Measurements from ENCODE around the gene SMIM23.
A peak's percentile ranks its signal among the peaks of the same experiment; 100 is the strongest.

SMIM23 gene

GRCh38 chr5:171816666-171817065 lies 31.0 kb downstream of the SMIM23 start:
- DNase-seq (ENCODE audit: low spot score): no peak

DNA sequence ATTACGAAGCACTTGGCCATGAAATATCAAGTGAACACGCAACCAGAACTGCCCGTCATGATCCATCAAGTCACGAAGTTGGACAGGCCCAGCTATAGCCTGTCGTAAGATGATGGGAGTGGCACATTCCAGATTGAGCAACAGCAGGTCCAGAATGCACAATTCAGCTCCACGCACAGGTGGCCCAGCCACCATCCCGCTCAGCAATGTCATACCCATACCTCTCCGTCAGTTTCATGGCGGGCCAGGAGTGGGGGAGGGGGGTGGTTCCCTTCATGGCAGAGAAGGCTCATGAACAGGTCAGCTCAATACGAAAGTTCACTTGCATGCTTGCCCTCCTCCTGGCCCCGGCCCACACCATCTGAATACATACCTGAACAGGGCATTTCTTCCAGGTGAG lies 34.9 kb downstream of the SMIM23 start:
- DNase-seq (ENCODE audit: low spot score): no peak

- no peak for DNase-seq (ENCODE audit: low spot score)
Measured at GRCh38 chr5:171821286-171821685, 35.7 kb downstream of the SMIM23 start.

DNA sequence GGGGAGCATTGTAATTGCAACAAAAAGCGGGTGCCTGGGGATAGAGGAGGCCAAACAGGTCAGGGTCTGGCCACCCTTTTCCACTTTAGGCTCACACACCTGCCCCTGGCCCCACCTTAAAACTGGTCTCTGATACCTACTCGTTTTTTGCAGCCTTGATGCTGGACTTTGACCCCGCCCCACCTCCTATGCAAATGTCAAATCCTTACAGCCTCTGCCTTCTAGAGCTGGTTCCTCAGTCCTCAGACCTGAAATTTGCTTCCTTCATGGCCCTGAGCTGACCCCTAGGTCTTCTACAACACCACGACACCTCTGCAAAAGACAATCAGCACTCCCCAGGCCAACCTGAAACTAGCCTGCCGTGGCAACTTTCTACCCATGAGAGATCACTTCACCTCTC lies 37.7 kb downstream of the SMIM23 start:
- DNase-seq (ENCODE audit: low spot score): no peak

GRCh38 chr5:171825051-171825450 lies 39.4 kb downstream of the SMIM23 start:
- no peak for DNase-seq (ENCODE audit: low spot score)

DNA sequence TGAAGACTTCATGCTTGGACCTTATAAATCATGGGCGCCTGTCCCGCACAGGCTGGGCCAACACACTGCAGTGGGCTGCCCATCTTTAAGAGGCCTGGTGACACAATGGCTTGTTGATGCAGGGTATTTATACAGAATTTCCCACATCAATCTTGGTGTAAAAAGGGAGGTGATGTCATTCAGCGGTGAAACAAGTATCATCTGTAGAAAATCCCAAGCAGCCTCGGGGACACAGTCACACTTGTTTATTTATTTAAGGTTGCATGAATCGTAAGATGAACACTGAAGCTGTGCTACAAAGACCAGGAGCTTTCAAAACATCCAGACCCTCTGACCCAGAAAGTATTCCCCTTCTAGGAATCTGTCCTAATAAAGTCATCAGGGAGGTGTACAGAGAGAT lies 40.5 kb downstream of the SMIM23 start:
- DNase-seq (ENCODE audit: low spot score): no peak

DNA sequence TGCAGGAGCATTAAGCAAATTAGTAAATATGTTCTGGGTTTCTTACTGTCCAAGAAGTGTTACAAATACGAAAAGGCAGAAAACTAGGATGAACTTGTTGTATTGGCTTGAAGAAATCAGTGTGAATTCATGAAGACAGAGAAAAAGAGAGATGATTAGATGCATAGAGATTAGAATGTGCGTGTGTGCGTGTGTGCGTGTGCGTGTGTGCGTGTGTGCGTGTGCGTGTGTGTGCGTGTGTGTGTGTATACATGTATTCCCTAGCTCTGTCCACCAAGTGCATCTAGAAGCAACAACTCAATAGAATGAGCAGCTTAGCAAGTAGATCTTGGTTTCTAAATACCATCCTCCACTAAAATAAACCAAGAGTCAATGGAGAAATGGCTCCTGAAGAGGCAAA lies 41.5 kb downstream of the SMIM23 start:
- DNase-seq (ENCODE audit: low spot score): no peak

DNA sequence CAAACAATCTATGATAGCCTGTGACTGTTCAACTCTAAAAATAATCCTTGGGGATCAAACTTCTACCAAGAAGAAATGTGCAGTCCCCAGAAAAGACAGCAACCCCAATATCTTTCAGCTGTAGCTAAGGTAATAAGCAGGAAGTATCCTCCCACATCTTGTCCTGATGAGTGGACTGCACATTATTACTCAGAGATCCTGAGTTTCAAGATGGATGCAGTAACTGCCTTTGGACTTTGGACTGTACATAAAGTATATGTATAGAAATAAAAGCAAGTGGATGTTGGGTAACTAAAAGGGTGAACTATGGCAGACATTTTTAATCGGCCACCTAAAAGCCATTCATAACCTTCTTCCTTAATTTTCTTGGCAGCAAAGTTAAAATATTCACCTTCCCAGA lies 45.1 kb downstream of the SMIM23 start:
- DNase-seq (ENCODE audit: low spot score): no peak

DNA sequence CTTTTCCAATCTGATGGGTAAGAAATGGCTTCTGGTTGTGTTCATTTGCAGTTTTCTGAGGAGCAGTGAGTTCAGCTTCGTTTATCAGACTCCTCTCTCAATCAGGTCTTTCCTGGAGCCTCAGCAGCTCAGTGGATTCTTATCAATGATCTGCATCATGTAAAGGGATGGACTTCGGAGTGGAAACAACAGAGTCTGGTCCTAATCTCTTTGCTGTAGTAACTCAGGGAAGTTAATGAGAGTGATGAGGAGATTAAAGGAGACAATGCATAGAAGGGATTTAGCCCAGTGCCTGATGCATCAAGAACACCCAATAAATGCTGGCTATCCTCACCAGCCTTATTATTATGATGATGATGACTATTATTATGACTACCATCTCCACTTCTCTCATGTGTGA lies 47.2 kb downstream of the SMIM23 start:
- no peak for DNase-seq (ENCODE audit: low spot score)

- DNase-seq (ENCODE audit: low spot score): no peak
Measured at GRCh38 chr5:171834461-171834860, 48.8 kb downstream of the SMIM23 start.

GRCh38 chr5:171835066-171835465 lies 49.4 kb downstream of the SMIM23 start:
- DNase-seq (ENCODE audit: low spot score): no peak

GRCh38 chr5:171837522-171837921 lies 51.9 kb downstream of the SMIM23 start:
- no peak for DNase-seq (ENCODE audit: low spot score)

DNA sequence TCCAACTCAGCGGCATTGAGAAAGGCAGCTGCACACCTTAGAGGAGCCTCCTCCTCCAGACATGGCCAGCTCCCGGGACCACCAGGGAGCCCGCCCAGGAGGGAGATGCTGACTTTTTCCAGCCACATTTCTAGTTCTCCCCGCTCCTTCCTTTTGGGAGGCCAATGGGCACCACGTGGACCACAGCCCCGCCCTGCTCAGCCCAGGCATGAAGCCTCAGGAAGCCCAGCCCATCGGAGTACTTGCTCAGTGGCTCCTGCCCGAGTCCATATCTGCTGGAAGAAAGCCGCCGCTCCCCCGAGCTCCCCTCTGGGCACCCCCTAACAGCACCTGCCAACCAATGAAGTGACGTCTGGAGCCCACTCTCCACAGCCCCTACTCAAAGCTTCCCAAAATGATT lies 52.4 kb downstream of the SMIM23 start:
- no peak for DNase-seq (ENCODE audit: low spot score)

DNA sequence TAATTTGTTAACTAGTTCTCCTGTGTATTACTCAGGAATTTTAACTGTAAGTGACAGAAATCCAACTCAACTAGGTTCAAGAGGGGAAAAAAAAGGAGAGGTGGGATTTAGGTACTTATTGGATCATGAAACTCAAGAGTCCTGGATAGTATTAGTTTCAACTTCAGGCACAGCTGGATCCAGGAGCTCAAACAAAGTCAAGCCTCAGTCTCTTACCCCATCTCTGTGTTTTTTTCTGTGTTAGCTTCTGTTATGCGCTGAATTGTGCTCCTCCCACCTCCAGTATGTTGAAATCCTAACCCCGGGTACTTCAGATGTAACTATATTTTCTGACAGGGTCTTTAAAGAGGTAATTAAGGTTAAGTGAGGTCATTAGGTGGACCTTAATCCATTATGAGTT lies 53.5 kb downstream of the SMIM23 start:
- DNase-seq (ENCODE audit: low spot score): no peak

DNA sequence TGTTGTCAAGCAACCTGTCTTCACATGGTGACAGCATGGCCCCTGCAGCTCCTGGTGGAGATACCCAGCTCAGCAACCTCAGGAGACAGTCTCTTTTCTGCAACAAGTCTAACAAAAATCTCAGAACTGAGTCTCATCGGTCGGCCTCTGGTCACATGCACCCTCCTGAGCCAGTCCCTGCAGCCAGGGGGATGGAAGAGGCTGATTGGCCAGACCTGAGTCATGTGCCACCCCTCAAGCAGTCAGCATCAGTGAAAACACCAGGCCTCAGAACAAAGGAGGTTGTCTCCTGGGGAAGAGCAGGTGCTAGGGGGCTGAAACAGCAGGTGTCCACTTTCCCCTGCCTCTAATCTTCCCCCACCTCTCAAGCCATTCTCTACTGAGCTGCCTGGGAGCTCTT lies 54.4 kb downstream of the SMIM23 start:
- DNase-seq (ENCODE audit: low spot score): peak; percentile 65

Measured in hematopoietic multipotent progenitor cell treated with erythropoietin and hydrocortisone succinate and interleukin-3 and kit ligand, for 17 days (in vitro differentiated cells).